OCI-LY1 (cell line): Measurements from ENCODE around the gene AADAT.

Experiments
- H2AFZ ChIP-seq: fragments of 200-600 bp; sonication (generic), shearing (Covaris generic); 2 replicates; pipeline ENCODE4 v1.6.0; 2014; ENCODE audit warnings: antibody characterized with exemption, mild to moderate bottlenecking, low read length
- H3F3A ChIP-seq: fragments of 200-600 bp; sonication (generic), shearing (Covaris generic); 2 replicates; pipeline ENCODE4 v1.6.0; 2014; ENCODE audit warnings: mild to moderate bottlenecking, antibody characterized with exemption, low read length, moderate library complexity; ENCODE audit not compliant: insufficient read depth
- H3K27ac ChIP-seq: fragments of 200-600 bp; sonication (generic); 2 replicates; pipeline ENCODE4 v1.5.1; 2014; ENCODE audit warnings: low read length, mixed run types, mild to moderate bottlenecking, low read depth; ENCODE audit not compliant: poor library complexity, severe bottlenecking
- H3K27me3 ChIP-seq: fragments of 200-600 bp; sonication (generic); 2 replicates; pipeline ENCODE4 v1.6.0; 2014; ENCODE audit warnings: antibody characterized with exemption, mild to moderate bottlenecking, low read length, moderate library complexity; ENCODE audit not compliant: insufficient read depth
- H3K36me3 ChIP-seq: fragments of 200-600 bp; sonication (generic); 2 replicates; pipeline ENCODE4 v1.6.1; 2014; ENCODE audit warnings: mild to moderate bottlenecking, antibody characterized with exemption, low read length, moderate library complexity, mixed read lengths; ENCODE audit not compliant: insufficient read depth
- H3K4me1 ChIP-seq: fragments of 200-600 bp; sonication (generic); 2 replicates; pipeline ENCODE4 v1.5.1; 2014; ENCODE audit warnings: mild to moderate bottlenecking, low read length, moderate library complexity; ENCODE audit not compliant: insufficient read depth, severe bottlenecking
- H3K4me2 ChIP-seq: fragments of 200-600 bp; sonication (generic), shearing (Covaris generic); 2 replicates; pipeline ENCODE4 v1.6.1; 2014; ENCODE audit warnings: low read length
- H3K4me3 ChIP-seq: fragments of 200-600 bp; sonication (generic); 2 replicates; pipeline ENCODE4 v1.5.1; 2014; ENCODE audit warnings: low read length, low read depth, mild to moderate bottlenecking, mixed read lengths; ENCODE audit not compliant: poor library complexity, severe bottlenecking
- H3K79me2 ChIP-seq: fragments of 200-600 bp; shearing (Covaris generic); 2 replicates; pipeline ENCODE4 v1.6.1; 2016; ENCODE audit warnings: mixed run types, low read length, mixed read lengths; ENCODE audit not compliant: insufficient read depth
- H3K9ac ChIP-seq: fragments of 200-600 bp; sonication (generic), shearing (Covaris generic); 2 replicates; pipeline ENCODE4 v1.6.1; 2014; ENCODE audit warnings: mild to moderate bottlenecking, low read length, mixed read lengths
- H3K9me2 ChIP-seq: fragments of 200-600 bp; sonication (generic), shearing (Covaris generic); 2 replicates; pipeline ENCODE4 v1.6.1; 2014; ENCODE audit warnings: low read depth, mild to moderate bottlenecking, low read length, mixed read lengths
- H3K9me3 ChIP-seq: fragments of 200-600 bp; shearing (Covaris generic); 2 replicates; pipeline ENCODE4 v1.6.1; 2014; ENCODE audit warnings: low read length, mixed read lengths
- H4K20me1 ChIP-seq: fragments of 200-600 bp; sonication (generic), shearing (Covaris generic); 2 replicates; pipeline ENCODE4 v1.6.0; 2016; ENCODE audit warnings: mild to moderate bottlenecking, low read length; ENCODE audit not compliant: insufficient read depth
- CTCF ChIP-seq: fragments of 200-600 bp; sonication (generic), shearing (Covaris generic); IDR thresholded peaks from 2 replicates; pipeline ENCODE4 v1.5.1; 2017; ENCODE audit warnings: mild to moderate bottlenecking, antibody characterized with exemption, low read length, moderate library complexity, mixed read lengths
- EZH2 ChIP-seq: fragments of 200-600 bp; sonication (generic), shearing (Covaris generic); IDR thresholded peaks from 2 replicates; pipeline ENCODE4 v1.8.0; 2017; ENCODE audit warnings: borderline replicate concordance, mixed run types, mild to moderate bottlenecking, antibody characterized with exemption, low read length, moderate library complexity, mixed read lengths

The AADAT gene

GRCh38 chr4:170127758-170128157, 38.0 kb upstream of the AADAT start:
- H3K9me3 ChIP-seq: no peaks in the 10 kb centered on the region
- TF ChIP-seq EZH2 (no peak), CTCF (no peak)
- no peaks in the 10 kb centered on the region for H3F3A ChIP-seq
- H3K4me2 ChIP-seq: no peak overlapping the region
- no peaks in the 10 kb centered on the region for H4K20me1 ChIP-seq
- H3K27me3 ChIP-seq: no peaks in the 10 kb centered on the region
- H3K9me2 ChIP-seq: no peaks in the 10 kb centered on the region
- H3K4me3 ChIP-seq: no peak overlapping the region
- H3K36me3 ChIP-seq: no peaks in the 10 kb centered on the region
- no peak overlapping the region for H2AFZ ChIP-seq
- H3K79me2 ChIP-seq: no peaks in the 10 kb centered on the region
- no peaks in the 10 kb centered on the region for H3K4me1 ChIP-seq
- H3K9ac ChIP-seq: no peak overlapping the region
- H3K27ac ChIP-seq: no peak overlapping the region

- Histone ChIP-seq H3K4me1 (no peaks in the 10 kb centered on the region), H3K4me2 (no peak overlapping the region)
- TF ChIP-seq CTCF (no peak), EZH2 (no peak)
Measured at GRCh38 chr4:170124406-170124805, 34.6 kb upstream of the AADAT start.

GRCh38 chr4:170122252-170122651, 32.5 kb upstream of the AADAT start:
- H3K9me3 ChIP-seq: no peaks in the 10 kb centered on the region
- H3F3A ChIP-seq: no peaks in the 10 kb centered on the region
- H3K27ac ChIP-seq: no peak overlapping the region
- no peak overlapping the region for H3K4me3 ChIP-seq
- H3K4me1 ChIP-seq: no peaks in the 10 kb centered on the region
- no peak overlapping the region for H3K9ac ChIP-seq
- TF ChIP-seq EZH2 (no peak), CTCF (no peak)
- H4K20me1 ChIP-seq: no peaks in the 10 kb centered on the region
- H3K79me2 ChIP-seq: no peaks in the 10 kb centered on the region
- H3K27me3 ChIP-seq: no peaks in the 10 kb centered on the region
- H3K36me3 ChIP-seq: no peaks in the 10 kb centered on the region
- H3K4me2 ChIP-seq: no peak overlapping the region
- H2AFZ ChIP-seq: no peak overlapping the region
- H3K9me2 ChIP-seq: no peaks in the 10 kb centered on the region

More at GRCh38 chr4:170124406-170124805, 34.6 kb upstream of the AADAT start:
- Histone ChIP-seq H3K27ac (no peak overlapping the region), H3K4me3 (no peak overlapping the region), H3K9ac (no peak overlapping the region), H3K79me2 (no peaks in the 10 kb centered on the region), H3K36me3 (no peaks in the 10 kb centered on the region), H3K9me2 (no peaks in the 10 kb centered on the region), H3F3A (no peaks in the 10 kb centered on the region), H2AFZ (no peak overlapping the region), H3K27me3 (no peaks in the 10 kb centered on the region), H3K9me3 (no peaks in the 10 kb centered on the region), H4K20me1 (no peaks in the 10 kb centered on the region)
